Measurements from ENCODE around the gene IFNA7. TPM values are rescaled to one million over a fixed set of nuclear protein-coding genes. Genes with fewer than 3 reads are reported as not detected.

The IFNA7 gene
- total and polyA plus RNA-seq, 2 of the 4 experiments (the other 2 are of a cell fraction) = not detected

- H4K20me1 ChIP-seq (ENCODE audit: insufficient read depth, low read length) = no peaks in the 10 kb centered on the region
- no peak overlapping the region for H4K5ac ChIP-seq (ENCODE audit: low read depth, low read length)
- intact Hi-C loops (cut with micrococcal nuclease) (no loop called here), in situ Hi-C loops (cut with MboI; ENCODE audit: low sequenced_read_pairs) (no loop called here), dilution Hi-C loops (cut with HindIII; ENCODE audit: low sequenced_read_pairs, unreplicated experiment) (no loop called here)
- no peak overlapping the region for H2BK20ac ChIP-seq (ENCODE audit: low read depth, low read length)
- DNase-seq (no peak), ATAC-seq (ENCODE audit: low read depth) (no peak)
- H2AK9ac ChIP-seq (replicated peaks; ENCODE audit: low read depth, low read length, poor library complexity) = no peak overlapping the region
- no peaks in the 10 kb centered on the region for H3K36me3 ChIP-seq (ENCODE audit: control insufficient read depth, insufficient read depth, low read length)
- H3K27me3 ChIP-seq (ENCODE audit: control insufficient read depth, insufficient read depth, low read length) = peaks cover 2% of the 10 kb centered on the region; the same call in 1 of the 2 replicates
- no peak for TF ChIP-seq CTCF (conservative IDR thresholded peaks at IDR 0.05; ENCODE audit: low read depth, low read length)
- no peak for TF ChIP-seq FOS (IDR thresholded peaks at IDR 0.05; ENCODE audit: low read depth, low read length)
- TF ChIP-seq CHD1 (IDR thresholded peaks at IDR 0.05; ENCODE audit: low read depth, low read length) = no peak
- TF ChIP-seq CEBPB (IDR thresholded peaks at IDR 0.05; ENCODE audit: low read depth, low read length) = no peak
- no peak for TF ChIP-seq ELK1 (IDR thresholded peaks at IDR 0.05; ENCODE audit: borderline replicate concordance, low read depth, low read length)
- no peak for TF ChIP-seq RCOR1 (IDR thresholded peaks at IDR 0.05; ENCODE audit: insufficient replicate concordance, low read length)
- TF ChIP-seq MAFK (IDR thresholded peaks at IDR 0.05; ENCODE audit: low read depth, low read length) = no peak
- TF ChIP-seq MXI1 (IDR thresholded peaks at IDR 0.05; ENCODE audit: borderline replicate concordance, low read depth, low read length) = no peak
- TF ChIP-seq SMC3 (IDR thresholded peaks at IDR 0.05; ENCODE audit: low read depth, low read length) = no peak
- TF ChIP-seq USF2 (IDR thresholded peaks at IDR 0.05; ENCODE audit: low read depth, low read length) = no peak
- no peak for TF ChIP-seq NFE2L2 (IDR thresholded peaks at IDR 0.05; ENCODE audit: low read depth, low read length)
- TF ChIP-seq RFX5 (IDR thresholded peaks at IDR 0.05; ENCODE audit: low read depth, low read length) = no peak
- no peak for TF ChIP-seq RAD21 (IDR thresholded peaks at IDR 0.05; ENCODE audit: low read length)
- TF ChIP-seq MAZ (IDR thresholded peaks at IDR 0.05; ENCODE audit: borderline replicate concordance, low read depth, low read length) = no peak
- TF ChIP-seq BHLHE40 (IDR thresholded peaks at IDR 0.05; ENCODE audit: low read depth, low read length) = no peak
- no peak for TF ChIP-seq POLR2A (IDR thresholded peaks at IDR 0.05; ENCODE audit: low read depth, low read length)
- no peak overlapping the region for H2BK15ac ChIP-seq (ENCODE audit: low read depth, low read length)
- no peak overlapping the region for H2AFZ ChIP-seq (replicated peaks; ENCODE audit: low read length, poor library complexity)
- no peak overlapping the region for H3K9ac ChIP-seq (ENCODE audit: low read depth, low read length)
- H3K23ac ChIP-seq (ENCODE audit: low read depth, low read length) = no peak overlapping the region
- no peaks in the 10 kb centered on the region for H3K9me1 ChIP-seq (ENCODE audit: insufficient read depth, low read length)
- ChIA-PET CTCF (no interaction called here), POLR2A (ENCODE audit: unreplicated experiment) (no interaction called here)
- no peak overlapping the region for H2AK5ac ChIP-seq (ENCODE audit: low read depth, low read length)
- no CpG with 5 or more reads among the region's 2 CpGs for WGBS, 2 experiments (ENCODE audit: extremely low coverage in 2 of 2, insufficient read length in 1 of 2)
- no peak overlapping the region for H3K14ac ChIP-seq (replicated peaks; ENCODE audit: low read depth, low read length)
- no peak overlapping the region for H3K4me3 ChIP-seq (ENCODE audit: insufficient read depth, low read depth, low read length)
- no peak overlapping the region for H2BK120ac ChIP-seq (ENCODE audit: low read depth, low read length)
- H3K79me1 ChIP-seq (ENCODE audit: low read depth in 1 of 2, low read length in 2 of 2) = no peaks in the 10 kb centered on the region
- BruUV-seq (replicated peaks) = no TSS peak
- H3K4me2 ChIP-seq (ENCODE audit: low read depth, low read length) = no peak overlapping the region
- no peak overlapping the region for H2BK5ac ChIP-seq (ENCODE audit: low read depth, low read length, poor library complexity, severe bottlenecking)
- H4K8ac ChIP-seq (ENCODE audit: low read depth in 2 of 2, low read length in 2 of 2) = no peak overlapping the region
- H3K9me3 ChIP-seq (ENCODE audit: control insufficient read depth, insufficient read depth, low read length) = no peaks in the 10 kb centered on the region
- H3K4ac ChIP-seq (ENCODE audit: low read depth, low read length) = no peak overlapping the region
- no peak overlapping the region for H4K91ac ChIP-seq (ENCODE audit: insufficient read depth, low read depth, low read length)
- H3K27ac ChIP-seq (ENCODE audit: insufficient read depth, low read length) = no peak overlapping the region
- no peaks in the 10 kb centered on the region for H3K4me1 ChIP-seq (ENCODE audit: control insufficient read depth, insufficient read depth, low read length)
- H3K18ac ChIP-seq (ENCODE audit: low read depth, low read length) = no peak overlapping the region
- no peak overlapping the region for H3K56ac ChIP-seq (ENCODE audit: extremely low read depth, insufficient read depth, low read length)
Measured at GRCh38 chr9:21233258-21233657, 31.3 kb upstream of the IFNA7 start.
